Measurements from ENCODE around the gene EDDM3A. TPM values are rescaled to one million over a fixed set of nuclear protein-coding genes. Genes with fewer than 3 reads are reported as not detected.

EDDM3A gene
- total and polyA plus RNA-seq, 2 of the 4 experiments (the other 2 are of a cell fraction) = not detected

DNA sequence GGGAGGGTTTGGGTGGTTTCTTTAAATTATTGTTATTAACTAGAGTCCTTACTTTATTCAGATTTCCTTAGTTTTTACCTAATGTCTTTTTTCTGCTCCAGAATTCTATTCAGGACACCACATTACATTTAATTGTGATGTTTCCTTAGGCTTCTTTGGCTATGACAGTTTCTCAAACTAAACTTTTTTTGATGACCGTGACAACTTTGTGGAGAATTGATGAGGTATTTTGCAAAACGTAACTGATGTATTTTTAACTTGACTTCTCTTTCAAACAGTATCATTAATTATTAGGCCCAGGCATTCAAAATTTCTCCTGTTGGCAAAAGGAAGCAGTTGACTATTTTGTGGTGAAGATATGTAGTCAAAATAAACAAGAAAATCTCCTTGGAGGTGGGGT, 45.9 kb downstream of the EDDM3A start:
- no TSS peak for BruUV-seq (replicated peaks)
- Histone ChIP-seq H4K5ac (ENCODE audit: low read depth, low read length) (no peak overlapping the region), H2BK15ac (ENCODE audit: low read depth, low read length) (no peak overlapping the region), H3K4me2 (ENCODE audit: low read depth, low read length) (no peak overlapping the region), H3K79me1 (ENCODE audit: low read depth in 1 of 2, low read length in 2 of 2) (no peaks in the 10 kb centered on the region), H3K9ac (ENCODE audit: low read depth, low read length) (no peak overlapping the region), H2BK5ac (ENCODE audit: low read depth, low read length, poor library complexity, severe bottlenecking) (no peak overlapping the region), H4K91ac (ENCODE audit: insufficient read depth, low read depth, low read length) (no peak overlapping the region), H3K9me3 (ENCODE audit: control insufficient read depth, insufficient read depth, low read length) (no peaks in the 10 kb centered on the region), H2AFZ (replicated peaks; ENCODE audit: low read length, poor library complexity) (no peak overlapping the region), H2BK120ac (ENCODE audit: low read depth, low read length) (no peak overlapping the region), H3K27ac (ENCODE audit: insufficient read depth, low read length) (no peak overlapping the region), H3K56ac (ENCODE audit: extremely low read depth, insufficient read depth, low read length) (no peak overlapping the region), H3K27me3 (ENCODE audit: control insufficient read depth, insufficient read depth, low read length) (no peaks in the 10 kb centered on the region), H3K4me1 (ENCODE audit: control insufficient read depth, insufficient read depth, low read length) (no peaks in the 10 kb centered on the region), H2AK5ac (ENCODE audit: low read depth, low read length) (no peak overlapping the region), H3K9me1 (ENCODE audit: insufficient read depth, low read length) (no peaks in the 10 kb centered on the region), H3K4ac (ENCODE audit: low read depth, low read length) (no peak overlapping the region), H2BK20ac (ENCODE audit: low read depth, low read length) (no peak overlapping the region), H3K23ac (ENCODE audit: low read depth, low read length) (no peak overlapping the region), H4K8ac (ENCODE audit: low read depth in 2 of 2, low read length in 2 of 2) (no peak overlapping the region), H3K4me3 (ENCODE audit: insufficient read depth, low read depth, low read length) (no peak overlapping the region), H3K14ac (replicated peaks; ENCODE audit: low read depth, low read length) (no peak overlapping the region), H3K18ac (ENCODE audit: low read depth, low read length) (no peak overlapping the region), H4K20me1 (ENCODE audit: insufficient read depth, low read length) (no peaks in the 10 kb centered on the region), H2AK9ac (replicated peaks; ENCODE audit: low read depth, low read length, poor library complexity) (no peak overlapping the region), H3K36me3 (ENCODE audit: control insufficient read depth, insufficient read depth, low read length) (no peaks in the 10 kb centered on the region)
- ATAC-seq (ENCODE audit: low read depth) = no peak
- intact Hi-C loops (cut with micrococcal nuclease) (no loop called here), in situ Hi-C loops (cut with MboI; ENCODE audit: low sequenced_read_pairs) (no loop called here), dilution Hi-C loops (cut with HindIII; ENCODE audit: low sequenced_read_pairs, unreplicated experiment) (no loop called here)
- DNase-seq = no peak
- POLR2A ChIA-PET (ENCODE audit: unreplicated experiment) = no interaction called here
- CTCF ChIA-PET = no interaction called here
- TF ChIP-seq MXI1 (IDR thresholded peaks at IDR 0.05; ENCODE audit: borderline replicate concordance, low read depth, low read length) (no peak), CHD1 (IDR thresholded peaks at IDR 0.05; ENCODE audit: low read depth, low read length) (no peak), NFE2L2 (IDR thresholded peaks at IDR 0.05; ENCODE audit: low read depth, low read length) (no peak), FOS (IDR thresholded peaks at IDR 0.05; ENCODE audit: low read depth, low read length) (no peak), MAFK (IDR thresholded peaks at IDR 0.05; ENCODE audit: low read depth, low read length) (no peak), RCOR1 (IDR thresholded peaks at IDR 0.05; ENCODE audit: insufficient replicate concordance, low read length) (no peak), SMC3 (IDR thresholded peaks at IDR 0.05; ENCODE audit: low read depth, low read length) (no peak), CEBPB (IDR thresholded peaks at IDR 0.05; ENCODE audit: low read depth, low read length) (no peak), BHLHE40 (IDR thresholded peaks at IDR 0.05; ENCODE audit: low read depth, low read length) (no peak), RFX5 (IDR thresholded peaks at IDR 0.05; ENCODE audit: low read depth, low read length) (no peak), MAZ (IDR thresholded peaks at IDR 0.05; ENCODE audit: borderline replicate concordance, low read depth, low read length) (no peak), POLR2A (IDR thresholded peaks at IDR 0.05; ENCODE audit: low read depth, low read length) (no peak), RAD21 (IDR thresholded peaks at IDR 0.05; ENCODE audit: low read length) (no peak)
- TF ChIP-seq, protein P1, sequence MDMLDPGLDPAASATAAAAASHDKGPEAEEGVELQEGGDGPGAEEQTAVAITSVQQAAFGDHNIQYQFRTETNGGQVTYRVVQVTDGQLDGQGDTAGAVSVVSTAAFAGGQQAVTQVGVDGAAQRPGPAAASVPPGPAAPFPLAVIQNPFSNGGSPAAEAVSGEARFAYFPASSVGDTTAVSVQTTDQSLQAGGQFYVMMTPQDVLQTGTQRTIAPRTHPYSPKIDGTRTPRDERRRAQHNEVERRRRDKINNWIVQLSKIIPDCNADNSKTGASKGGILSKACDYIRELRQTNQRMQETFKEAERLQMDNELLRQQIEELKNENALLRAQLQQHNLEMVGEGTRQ (IDR thresholded peaks at IDR 0.05; ENCODE audit: low read depth, low read length) = no peak
- TF ChIP-seq, protein P2, sequence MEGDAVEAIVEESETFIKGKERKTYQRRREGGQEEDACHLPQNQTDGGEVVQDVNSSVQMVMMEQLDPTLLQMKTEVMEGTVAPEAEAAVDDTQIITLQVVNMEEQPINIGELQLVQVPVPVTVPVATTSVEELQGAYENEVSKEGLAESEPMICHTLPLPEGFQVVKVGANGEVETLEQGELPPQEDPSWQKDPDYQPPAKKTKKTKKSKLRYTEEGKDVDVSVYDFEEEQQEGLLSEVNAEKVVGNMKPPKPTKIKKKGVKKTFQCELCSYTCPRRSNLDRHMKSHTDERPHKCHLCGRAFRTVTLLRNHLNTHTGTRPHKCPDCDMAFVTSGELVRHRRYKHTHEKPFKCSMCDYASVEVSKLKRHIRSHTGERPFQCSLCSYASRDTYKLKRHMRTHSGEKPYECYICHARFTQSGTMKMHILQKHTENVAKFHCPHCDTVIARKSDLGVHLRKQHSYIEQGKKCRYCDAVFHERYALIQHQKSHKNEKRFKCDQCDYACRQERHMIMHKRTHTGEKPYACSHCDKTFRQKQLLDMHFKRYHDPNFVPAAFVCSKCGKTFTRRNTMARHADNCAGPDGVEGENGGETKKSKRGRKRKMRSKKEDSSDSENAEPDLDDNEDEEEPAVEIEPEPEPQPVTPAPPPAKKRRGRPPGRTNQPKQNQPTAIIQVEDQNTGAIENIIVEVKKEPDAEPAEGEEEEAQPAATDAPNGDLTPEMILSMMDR (conservative IDR thresholded peaks at IDR 0.05; ENCODE audit: low read depth, low read length) = no peak
- TF ChIP-seq, protein P3, sequence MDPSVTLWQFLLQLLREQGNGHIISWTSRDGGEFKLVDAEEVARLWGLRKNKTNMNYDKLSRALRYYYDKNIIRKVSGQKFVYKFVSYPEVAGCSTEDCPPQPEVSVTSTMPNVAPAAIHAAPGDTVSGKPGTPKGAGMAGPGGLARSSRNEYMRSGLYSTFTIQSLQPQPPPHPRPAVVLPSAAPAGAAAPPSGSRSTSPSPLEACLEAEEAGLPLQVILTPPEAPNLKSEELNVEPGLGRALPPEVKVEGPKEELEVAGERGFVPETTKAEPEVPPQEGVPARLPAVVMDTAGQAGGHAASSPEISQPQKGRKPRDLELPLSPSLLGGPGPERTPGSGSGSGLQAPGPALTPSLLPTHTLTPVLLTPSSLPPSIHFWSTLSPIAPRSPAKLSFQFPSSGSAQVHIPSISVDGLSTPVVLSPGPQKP (IDR thresholded peaks at IDR 0.05; ENCODE audit: borderline replicate concordance, low read depth, low read length) = no peak
- no CpG with 5 or more reads among the region's 2 CpGs for WGBS, 2 experiments (ENCODE audit: extremely low coverage in 2 of 2, insufficient read length in 1 of 2)

Measured in IMR-90 (cell line).